WTC11 (cell line): ENCODE measurements around the gene PBX4.

Experiments used
- CREM ChIP-seq: sonication (generic); formaldehyde crosslinking; IDR thresholded peaks from 2 replicates; pipeline ENCODE4 v1.8.1; 2022; ENCODE audit warnings: mild to moderate bottlenecking, missing genetic modification reagents, moderate library complexity
- FOXP1 ChIP-seq: sonication (generic); formaldehyde crosslinking; IDR thresholded peaks from 2 replicates; pipeline ENCODE4 v1.8.0; 2022; ENCODE audit warnings: missing genetic modification reagents, mild to moderate bottlenecking, moderate library complexity, borderline replicate concordance
- KAT7 ChIP-seq: sonication (generic); formaldehyde crosslinking; IDR thresholded peaks from 2 replicates; pipeline ENCODE4 v1.8.1; 2023; ENCODE audit warnings: missing genetic modification reagents, mild to moderate bottlenecking, borderline replicate concordance
- RELA ChIP-seq: sonication (generic); formaldehyde crosslinking; IDR thresholded peaks from 2 replicates; pipeline ENCODE4 v1.8.1; 2022; ENCODE audit warnings: missing genetic modification reagents, mild to moderate bottlenecking, borderline replicate concordance
- TEAD4 ChIP-seq: sonication (generic); formaldehyde crosslinking; IDR thresholded peaks from 2 replicates; pipeline ENCODE4 v1.8.0; 2022; ENCODE audit warnings: mild to moderate bottlenecking, missing genetic modification reagents
- TF ChIP-seq, protein P1 (sequence below): sonication (generic); formaldehyde crosslinking; IDR thresholded peaks from 2 replicates; pipeline ENCODE4 v1.8.1; 2022; ENCODE audit warnings: missing genetic modification reagents, borderline replicate concordance
- TF ChIP-seq, protein P2 (sequence below): sonication (generic); formaldehyde crosslinking; IDR thresholded peaks from 2 replicates; pipeline ENCODE4 v1.8.0; 2022; ENCODE audit warnings: mild to moderate bottlenecking, missing genetic modification reagents
- TF ChIP-seq, protein P3 (sequence below): fragments of 200-600 bp; IDR thresholded peaks from 2 replicates; pipeline ENCODE4 v1.8.0; 2022; ENCODE audit warnings: antibody characterized with exemption
- TF ChIP-seq, protein P4 (sequence below): sonication (generic); formaldehyde crosslinking; IDR thresholded peaks from 2 replicates; pipeline ENCODE4 v1.8.1; 2023; ENCODE audit warnings: mild to moderate bottlenecking, missing genetic modification reagents, moderate library complexity
- TF ChIP-seq, protein P5 (sequence below): sonication (generic); formaldehyde crosslinking; IDR thresholded peaks from 2 replicates; pipeline ENCODE4 v1.8.1; 2023; ENCODE audit warnings: mild to moderate bottlenecking, missing genetic modification reagents, moderate library complexity
- TF ChIP-seq, protein P6 (sequence below): sonication (generic); formaldehyde crosslinking; IDR thresholded peaks from 2 replicates; pipeline ENCODE4 v1.8.1; 2023; ENCODE audit warnings: mild to moderate bottlenecking, missing genetic modification reagents, borderline replicate concordance
- TF ChIP-seq, protein P7 (sequence below): sonication (generic); formaldehyde crosslinking; conservative IDR thresholded peaks from 2 replicates; pipeline ENCODE4 v1.8.1; 2022; ENCODE audit warnings: mild to moderate bottlenecking, missing genetic modification reagents

DNA sequence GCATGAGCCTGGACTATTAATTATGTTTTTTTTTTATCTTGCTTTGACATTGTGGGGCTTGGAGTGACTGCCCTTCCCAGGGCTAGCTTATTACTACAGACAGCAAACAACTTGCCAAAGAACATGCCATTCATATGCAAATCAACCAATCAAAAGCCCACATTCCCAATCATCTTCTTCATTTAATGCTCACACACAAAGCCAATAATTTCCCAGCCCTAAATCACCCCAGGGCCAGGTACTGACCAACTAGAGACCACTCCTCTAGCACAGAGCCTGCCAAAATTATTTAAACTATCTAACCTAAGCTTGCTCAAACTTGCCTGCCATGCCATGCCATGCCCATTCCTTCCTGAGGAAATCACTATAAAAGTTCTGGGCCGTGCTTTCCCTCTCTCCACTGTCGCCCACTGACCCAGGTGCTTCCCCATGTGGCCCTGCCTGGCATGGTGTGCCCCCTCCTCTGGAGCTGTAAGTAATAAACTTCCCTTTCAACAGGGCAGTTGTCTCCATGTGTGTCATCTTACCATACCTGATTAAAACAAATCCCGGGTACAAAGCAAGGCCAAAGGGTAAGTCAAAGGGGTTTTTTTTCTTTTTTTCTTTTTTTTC, 15.7 kb downstream of the PBX4 start:
- TF ChIP-seq, protein P1, sequence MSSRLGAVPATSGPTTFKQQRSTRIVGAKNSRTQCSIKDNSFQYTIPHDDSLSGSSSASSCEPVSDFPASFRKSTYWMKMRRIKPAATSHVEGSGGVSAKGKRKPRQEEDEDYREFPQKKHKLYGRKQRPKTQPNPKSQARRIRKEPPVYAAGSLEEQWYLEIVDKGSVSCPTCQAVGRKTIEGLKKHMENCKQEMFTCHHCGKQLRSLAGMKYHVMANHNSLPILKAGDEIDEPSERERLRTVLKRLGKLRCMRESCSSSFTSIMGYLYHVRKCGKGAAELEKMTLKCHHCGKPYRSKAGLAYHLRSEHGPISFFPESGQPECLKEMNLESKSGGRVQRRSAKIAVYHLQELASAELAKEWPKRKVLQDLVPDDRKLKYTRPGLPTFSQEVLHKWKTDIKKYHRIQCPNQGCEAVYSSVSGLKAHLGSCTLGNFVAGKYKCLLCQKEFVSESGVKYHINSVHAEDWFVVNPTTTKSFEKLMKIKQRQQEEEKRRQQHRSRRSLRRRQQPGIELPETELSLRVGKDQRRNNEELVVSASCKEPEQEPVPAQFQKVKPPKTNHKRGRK (CRISPR knock-in tag) = no peak
- TF ChIP-seq, protein P2, sequence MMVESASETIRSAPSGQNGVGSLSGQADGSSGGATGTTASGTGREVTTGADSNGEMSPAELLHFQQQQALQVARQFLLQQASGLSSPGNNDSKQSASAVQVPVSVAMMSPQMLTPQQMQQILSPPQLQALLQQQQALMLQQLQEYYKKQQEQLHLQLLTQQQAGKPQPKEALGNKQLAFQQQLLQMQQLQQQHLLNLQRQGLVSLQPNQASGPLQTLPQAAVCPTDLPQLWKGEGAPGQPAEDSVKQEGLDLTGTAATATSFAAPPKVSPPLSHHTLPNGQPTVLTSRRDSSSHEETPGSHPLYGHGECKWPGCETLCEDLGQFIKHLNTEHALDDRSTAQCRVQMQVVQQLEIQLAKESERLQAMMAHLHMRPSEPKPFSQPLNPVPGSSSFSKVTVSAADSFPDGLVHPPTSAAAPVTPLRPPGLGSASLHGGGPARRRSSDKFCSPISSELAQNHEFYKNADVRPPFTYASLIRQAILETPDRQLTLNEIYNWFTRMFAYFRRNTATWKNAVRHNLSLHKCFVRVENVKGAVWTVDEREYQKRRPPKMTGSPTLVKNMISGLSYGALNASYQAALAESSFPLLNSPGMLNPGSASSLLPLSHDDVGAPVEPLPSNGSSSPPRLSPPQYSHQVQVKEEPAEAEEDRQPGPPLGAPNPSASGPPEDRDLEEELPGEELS = no peak
- TF ChIP-seq TEAD4 (CRISPR knock-in tag) (no peak), RELA (CRISPR knock-in tag) (no peak), KAT7 (CRISPR knock-in tag) (no peak), CREM (CRISPR knock-in tag) (no peak), FOXP1 (CRISPR knock-in tag) (no peak)
- TF ChIP-seq, protein P3, sequence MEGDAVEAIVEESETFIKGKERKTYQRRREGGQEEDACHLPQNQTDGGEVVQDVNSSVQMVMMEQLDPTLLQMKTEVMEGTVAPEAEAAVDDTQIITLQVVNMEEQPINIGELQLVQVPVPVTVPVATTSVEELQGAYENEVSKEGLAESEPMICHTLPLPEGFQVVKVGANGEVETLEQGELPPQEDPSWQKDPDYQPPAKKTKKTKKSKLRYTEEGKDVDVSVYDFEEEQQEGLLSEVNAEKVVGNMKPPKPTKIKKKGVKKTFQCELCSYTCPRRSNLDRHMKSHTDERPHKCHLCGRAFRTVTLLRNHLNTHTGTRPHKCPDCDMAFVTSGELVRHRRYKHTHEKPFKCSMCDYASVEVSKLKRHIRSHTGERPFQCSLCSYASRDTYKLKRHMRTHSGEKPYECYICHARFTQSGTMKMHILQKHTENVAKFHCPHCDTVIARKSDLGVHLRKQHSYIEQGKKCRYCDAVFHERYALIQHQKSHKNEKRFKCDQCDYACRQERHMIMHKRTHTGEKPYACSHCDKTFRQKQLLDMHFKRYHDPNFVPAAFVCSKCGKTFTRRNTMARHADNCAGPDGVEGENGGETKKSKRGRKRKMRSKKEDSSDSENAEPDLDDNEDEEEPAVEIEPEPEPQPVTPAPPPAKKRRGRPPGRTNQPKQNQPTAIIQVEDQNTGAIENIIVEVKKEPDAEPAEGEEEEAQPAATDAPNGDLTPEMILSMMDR = no peak
- TF ChIP-seq, protein P4, sequence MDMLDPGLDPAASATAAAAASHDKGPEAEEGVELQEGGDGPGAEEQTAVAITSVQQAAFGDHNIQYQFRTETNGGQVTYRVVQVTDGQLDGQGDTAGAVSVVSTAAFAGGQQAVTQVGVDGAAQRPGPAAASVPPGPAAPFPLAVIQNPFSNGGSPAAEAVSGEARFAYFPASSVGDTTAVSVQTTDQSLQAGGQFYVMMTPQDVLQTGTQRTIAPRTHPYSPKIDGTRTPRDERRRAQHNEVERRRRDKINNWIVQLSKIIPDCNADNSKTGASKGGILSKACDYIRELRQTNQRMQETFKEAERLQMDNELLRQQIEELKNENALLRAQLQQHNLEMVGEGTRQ = no peak
- TF ChIP-seq, protein P5, sequence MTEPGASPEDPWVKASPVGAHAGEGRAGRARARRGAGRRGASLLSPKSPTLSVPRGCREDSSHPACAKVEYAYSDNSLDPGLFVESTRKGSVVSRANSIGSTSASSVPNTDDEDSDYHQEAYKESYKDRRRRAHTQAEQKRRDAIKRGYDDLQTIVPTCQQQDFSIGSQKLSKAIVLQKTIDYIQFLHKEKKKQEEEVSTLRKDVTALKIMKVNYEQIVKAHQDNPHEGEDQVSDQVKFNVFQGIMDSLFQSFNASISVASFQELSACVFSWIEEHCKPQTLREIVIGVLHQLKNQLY = no peak
- TF ChIP-seq, protein P6, sequence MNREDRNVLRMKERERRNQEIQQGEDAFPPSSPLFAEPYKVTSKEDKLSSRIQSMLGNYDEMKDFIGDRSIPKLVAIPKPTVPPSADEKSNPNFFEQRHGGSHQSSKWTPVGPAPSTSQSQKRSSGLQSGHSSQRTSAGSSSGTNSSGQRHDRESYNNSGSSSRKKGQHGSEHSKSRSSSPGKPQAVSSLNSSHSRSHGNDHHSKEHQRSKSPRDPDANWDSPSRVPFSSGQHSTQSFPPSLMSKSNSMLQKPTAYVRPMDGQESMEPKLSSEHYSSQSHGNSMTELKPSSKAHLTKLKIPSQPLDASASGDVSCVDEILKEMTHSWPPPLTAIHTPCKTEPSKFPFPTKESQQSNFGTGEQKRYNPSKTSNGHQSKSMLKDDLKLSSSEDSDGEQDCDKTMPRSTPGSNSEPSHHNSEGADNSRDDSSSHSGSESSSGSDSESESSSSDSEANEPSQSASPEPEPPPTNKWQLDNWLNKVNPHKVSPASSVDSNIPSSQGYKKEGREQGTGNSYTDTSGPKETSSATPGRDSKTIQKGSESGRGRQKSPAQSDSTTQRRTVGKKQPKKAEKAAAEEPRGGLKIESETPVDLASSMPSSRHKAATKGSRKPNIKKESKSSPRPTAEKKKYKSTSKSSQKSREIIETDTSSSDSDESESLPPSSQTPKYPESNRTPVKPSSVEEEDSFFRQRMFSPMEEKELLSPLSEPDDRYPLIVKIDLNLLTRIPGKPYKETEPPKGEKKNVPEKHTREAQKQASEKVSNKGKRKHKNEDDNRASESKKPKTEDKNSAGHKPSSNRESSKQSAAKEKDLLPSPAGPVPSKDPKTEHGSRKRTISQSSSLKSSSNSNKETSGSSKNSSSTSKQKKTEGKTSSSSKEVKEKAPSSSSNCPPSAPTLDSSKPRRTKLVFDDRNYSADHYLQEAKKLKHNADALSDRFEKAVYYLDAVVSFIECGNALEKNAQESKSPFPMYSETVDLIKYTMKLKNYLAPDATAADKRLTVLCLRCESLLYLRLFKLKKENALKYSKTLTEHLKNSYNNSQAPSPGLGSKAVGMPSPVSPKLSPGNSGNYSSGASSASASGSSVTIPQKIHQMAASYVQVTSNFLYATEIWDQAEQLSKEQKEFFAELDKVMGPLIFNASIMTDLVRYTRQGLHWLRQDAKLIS = no peak
- TF ChIP-seq, protein P7, sequence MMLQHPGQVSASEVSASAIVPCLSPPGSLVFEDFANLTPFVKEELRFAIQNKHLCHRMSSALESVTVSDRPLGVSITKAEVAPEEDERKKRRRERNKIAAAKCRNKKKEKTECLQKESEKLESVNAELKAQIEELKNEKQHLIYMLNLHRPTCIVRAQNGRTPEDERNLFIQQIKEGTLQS (CRISPR knock-in tag) = no peak
